HG03439 (cell line): Measurements from ENCODE around the gene GNG10.
"Not testable (repeated sequence)": the region's sequence is repeated elsewhere in the genome, so short reads cannot be mapped to it uniquely, and the experiment has no call there.

Experiments
- ATAC-seq: cut with Tn5 transposase; IDR thresholded peaks from one replicate; pipeline ENCODE4 v1.9.1; 2021; ENCODE audit warnings: mild to moderate bottlenecking, moderate library complexity; ENCODE audit not compliant: unreplicated experiment

GNG10 gene

DNA sequence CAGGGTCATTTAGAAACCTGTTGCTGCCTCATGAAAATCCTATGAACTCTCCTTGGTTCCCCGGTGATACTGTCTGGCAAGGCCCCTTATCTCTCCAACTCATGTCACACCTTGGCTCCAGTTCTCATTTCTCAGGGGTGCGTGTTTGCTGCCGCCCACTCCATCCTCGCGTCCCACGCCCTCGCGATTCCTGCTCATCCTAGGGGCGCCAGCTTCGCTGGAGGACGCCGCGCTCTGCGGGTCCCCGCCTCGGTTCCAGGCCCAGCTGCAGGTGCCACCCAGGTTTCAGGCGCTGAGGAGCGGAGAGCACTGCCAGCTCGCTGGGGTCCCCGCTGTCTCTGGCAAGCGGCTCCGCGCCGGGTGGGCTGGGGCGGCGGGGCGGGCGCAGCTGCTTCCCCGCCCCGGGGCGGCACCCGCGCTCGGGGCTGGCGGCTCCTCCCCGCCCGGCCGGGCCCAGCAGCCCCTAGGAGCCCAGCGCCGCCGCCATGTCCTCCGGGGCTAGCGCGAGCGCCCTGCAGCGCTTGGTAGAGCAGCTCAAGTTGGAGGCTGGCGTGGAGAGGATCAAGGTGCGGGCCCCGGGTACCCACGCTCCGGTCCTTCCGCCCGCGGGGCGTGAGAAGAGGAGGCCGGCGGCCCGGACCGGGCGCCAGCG, at the start of gene GNG10:
TSS of gene GNG10 (plus strand) at position 456 of the 652 bp plus-strand sequence. CDS start at position 486, 30 bp downstream.
- peak; percentile 77 for ATAC-seq

GRCh38 chr9:111613436-111614040, 47.9 kb upstream of the GNG10 start:
- no peak for ATAC-seq

DNA sequence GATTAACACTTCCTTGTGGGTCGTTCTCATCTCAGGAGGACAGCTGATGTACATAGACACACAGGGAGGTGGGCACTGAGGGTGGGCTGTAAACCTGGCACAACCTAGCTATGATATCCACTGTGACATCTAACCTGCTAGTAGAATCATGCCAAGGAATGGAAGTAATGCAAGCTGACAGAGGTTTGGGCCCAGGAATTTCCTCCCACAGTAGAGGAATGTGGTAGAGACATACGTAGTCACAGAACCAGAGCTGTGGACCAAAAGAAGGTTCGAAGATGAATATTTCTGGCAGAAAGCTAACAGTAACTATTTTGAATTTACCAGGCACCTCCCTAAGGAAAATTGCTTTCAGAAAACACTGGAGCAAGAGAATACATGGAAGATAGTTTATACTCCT, 45.5 kb upstream of the GNG10 start:
- ATAC-seq: no peak

DNA sequence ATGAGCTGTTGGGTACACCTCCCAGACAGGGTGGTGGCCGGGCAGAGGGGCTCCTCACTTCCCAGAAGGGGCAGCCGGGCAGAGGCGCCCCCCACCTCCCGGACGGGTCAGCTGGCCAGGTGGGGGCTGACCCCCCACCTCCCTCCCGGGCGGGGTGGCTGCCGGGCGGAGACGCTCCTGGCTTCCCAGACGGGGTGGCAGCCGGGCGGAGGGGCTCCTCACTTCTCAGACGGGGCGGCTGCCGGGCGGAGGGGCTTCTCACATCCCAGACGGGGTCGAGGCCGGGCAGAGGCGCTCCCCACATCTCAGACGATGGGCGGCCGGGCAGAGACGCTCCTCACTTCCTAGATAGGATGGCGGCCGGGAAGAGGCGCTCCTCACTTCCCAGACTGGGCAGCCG, 44.1 kb upstream of the GNG10 start:
- not testable (repeated sequence) for ATAC-seq

GRCh38 chr9:111621895-111622480, 39.4 kb upstream of the GNG10 start:
- no peak for ATAC-seq

GRCh38 chr9:111622626-111623025, 38.8 kb upstream of the GNG10 start:
- no peak for ATAC-seq

GRCh38 chr9:111627260-111627963, 34.0 kb upstream of the GNG10 start:
- no peak for ATAC-seq

- ATAC-seq: no peak
Measured at GRCh38 chr9:111628411-111628810, 33.0 kb upstream of the GNG10 start.

DNA sequence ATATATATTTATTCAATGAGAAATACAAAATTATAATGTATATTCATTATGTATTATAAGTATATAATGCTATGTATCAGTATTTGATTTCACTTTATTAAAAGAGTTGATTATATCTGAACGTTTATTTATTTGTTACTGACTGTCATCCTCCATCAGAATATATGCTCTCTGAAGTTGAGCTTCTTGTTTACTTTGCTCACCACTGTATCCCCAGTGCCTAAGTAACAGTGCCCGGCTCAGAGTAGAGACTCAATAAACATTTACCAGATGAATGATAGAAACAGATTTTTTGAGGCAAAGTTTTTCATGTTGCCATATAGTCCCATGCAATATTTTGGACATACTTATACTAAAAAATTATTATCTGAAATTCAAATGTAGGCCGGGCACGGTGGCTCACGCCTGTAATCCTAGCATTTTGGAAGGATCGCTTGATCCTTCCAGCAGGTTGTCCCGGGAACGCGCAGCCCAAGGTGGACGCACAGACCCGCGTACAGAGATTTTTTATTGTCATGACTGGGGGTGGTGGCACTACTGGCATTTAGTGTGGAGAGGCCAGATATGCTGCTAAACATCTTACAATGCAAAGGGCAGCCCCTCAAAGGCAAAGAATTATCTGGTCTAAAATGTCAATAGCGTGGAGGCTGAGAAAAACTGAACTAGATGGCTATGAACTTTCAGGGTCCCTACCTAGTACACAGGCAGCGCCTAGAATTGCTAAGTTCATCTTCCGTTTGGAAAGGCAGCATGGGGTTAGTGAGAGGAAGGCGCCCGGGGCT, 31.0 kb upstream of the GNG10 start:
- ATAC-seq: peak; percentile 27

DNA sequence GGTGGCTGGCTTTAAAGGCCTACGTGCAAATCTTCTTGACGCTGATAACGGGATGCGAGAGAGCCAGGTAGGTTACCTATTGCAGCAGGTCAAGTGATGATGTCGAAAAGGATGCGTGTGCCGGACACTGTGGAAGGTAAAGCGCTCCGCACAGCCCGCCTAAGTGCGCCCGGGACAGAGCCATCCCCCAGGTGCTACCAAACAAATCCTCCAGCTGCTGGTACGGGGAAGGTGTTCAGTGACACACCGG, 30.5 kb upstream of the GNG10 start:
- ATAC-seq: no peak

DNA sequence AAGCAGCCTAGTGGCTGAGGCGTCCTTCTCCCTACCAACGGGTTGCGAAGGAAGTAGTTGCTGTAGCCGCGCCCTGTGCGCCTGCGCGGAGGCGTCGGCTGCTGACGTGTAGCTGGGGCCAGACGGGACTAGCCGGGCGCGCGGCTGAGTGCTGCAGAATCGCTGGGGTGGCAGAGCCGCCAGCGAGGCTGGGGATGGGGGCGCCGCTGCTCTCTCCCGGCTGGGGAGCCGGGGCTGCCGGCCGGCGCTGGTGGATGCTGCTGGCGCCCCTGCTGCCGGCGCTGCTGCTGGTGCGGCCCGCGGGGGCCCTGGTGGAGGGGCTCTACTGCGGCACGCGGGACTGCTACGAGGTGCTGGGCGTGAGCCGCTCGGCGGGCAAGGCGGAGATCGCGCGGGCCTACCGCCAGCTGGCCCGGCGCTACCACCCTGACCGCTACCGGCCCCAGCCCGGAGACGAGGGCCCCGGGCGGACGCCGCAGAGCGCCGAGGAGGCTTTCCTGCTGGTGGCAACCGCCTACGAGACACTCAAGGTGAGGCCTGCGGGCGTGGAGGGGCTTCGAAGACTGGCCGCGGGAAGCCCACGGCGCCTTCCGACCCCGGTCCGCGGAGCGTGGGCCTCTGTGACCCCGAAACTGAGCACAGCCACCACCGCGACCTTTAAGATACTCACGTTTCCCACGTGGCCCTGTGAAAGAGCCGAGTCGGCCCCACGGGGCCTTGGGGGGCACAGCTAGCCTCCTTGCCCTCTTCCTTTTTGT, 30.0 kb upstream of the GNG10 start, which contains the start of gene DNAJC25:
TSS of gene DNAJC25 (plus strand) at position 121 of the 758 bp plus-strand sequence. CDS start at position 195, 74 bp downstream.
- peak; percentile 99 for ATAC-seq

GRCh38 chr9:111632060-111632459, 29.3 kb upstream of the GNG10 start:
- no peak for ATAC-seq

DNA sequence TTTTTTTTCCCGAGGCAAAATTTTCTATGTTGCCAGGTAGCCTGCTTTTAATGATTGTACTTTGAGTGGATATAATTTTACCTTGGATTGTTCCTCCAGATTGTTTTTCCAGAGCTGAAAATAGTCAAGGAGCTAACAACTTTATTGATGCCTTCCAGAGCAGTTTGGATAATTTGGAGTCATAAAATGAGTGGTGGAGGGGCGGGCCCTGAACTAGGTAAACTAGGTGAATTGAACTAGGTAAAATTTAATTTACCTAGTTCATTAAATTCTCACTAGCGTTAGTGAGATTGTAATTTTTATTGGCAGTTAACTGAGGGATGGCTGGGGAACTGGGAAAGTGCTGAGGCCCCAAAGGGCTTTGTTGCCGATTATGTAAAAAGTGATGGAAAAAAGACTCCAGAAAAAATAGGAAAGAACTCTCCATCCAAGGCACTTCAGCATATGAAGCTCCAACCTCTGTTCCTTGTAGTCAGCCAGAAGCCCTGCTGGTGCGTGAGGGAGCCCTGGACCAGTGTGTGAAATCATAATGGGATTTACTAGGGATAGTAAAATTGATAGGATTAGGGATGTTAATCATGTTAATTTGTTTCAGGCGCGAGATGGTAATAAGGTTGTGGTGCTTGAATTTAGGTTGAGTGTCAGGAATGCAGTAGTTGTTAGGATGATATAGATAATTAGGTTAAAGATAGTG, 28.6 kb upstream of the GNG10 start:
- ATAC-seq: no peak

- no peak for ATAC-seq
Measured at GRCh38 chr9:111633389-111633736, 28.0 kb upstream of the GNG10 start.

- ATAC-seq: no peak
Measured at GRCh38 chr9:111634860-111635259, 26.5 kb upstream of the GNG10 start.

DNA sequence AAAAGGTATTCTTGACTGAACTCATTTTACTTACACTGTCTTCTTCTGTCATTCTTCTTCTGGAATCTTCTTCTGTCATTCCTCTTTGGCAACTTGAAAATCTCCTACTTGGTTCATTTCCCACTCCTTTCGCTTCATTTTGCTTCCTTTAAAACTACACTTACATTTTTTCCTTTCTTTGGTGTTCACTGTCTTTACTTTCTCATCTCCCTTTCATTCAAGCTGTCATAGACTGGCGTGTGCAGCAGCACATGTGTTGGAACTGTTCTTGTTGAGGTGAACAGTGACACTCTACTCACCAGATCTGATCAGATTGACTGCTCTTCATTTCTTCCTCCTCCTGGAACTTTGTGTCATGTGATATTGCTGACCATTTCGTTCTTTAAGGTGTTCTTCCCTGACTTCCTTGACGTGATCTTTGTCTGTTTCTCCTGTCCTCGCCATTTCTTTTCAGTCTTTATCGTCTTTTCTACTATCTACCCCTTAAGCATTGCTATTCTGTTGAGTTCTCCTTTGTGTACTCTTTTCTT, 23.9 kb upstream of the GNG10 start:
- no peak for ATAC-seq

DNA sequence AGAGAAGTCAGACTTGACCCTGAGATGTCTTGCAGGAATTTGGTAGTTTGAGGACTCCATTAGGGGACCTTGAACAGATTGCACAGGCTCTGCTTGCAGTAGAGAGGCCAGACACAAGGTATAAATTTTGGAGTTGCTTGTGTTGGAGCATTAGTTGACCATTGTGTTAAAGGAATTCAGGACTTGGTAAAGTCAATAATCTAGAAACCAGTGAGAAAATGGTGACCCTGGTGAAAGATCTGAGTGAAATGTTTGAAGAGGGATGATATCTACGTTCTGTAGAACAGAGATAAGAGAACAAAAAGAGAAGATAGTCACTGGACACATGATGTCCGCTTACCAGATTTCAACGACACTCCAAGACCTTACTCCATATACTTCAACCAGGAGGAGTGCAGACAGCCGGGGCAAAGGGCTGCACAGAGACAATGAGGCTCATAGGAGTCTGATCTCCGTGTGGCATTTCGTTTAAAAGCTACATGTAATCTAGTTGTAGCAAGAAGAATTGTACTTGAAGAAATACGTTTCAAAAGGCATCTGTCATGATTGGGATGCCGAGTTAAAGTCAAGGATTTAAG, 17.1 kb upstream of the GNG10 start:
- no peak for ATAC-seq

DNA sequence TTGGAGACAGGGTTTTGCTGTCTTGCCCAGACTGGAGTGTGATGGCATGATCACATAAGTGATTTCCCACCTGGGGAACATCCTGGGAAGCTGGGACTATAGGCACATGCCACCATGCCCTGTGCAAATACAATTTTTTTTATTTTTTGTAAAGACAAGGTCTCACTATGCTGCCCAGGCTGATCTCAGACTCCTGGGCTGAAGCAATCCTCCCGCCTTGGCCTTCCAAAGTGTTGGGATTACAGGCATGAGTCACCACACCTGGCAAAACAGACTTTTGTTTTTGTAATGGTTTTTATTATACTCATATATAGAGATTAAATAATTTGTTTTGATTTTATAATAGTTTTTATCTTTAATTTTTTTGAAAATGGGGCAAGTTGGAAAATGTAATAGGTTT, 15.6 kb upstream of the GNG10 start:
- ATAC-seq: no peak

DNA sequence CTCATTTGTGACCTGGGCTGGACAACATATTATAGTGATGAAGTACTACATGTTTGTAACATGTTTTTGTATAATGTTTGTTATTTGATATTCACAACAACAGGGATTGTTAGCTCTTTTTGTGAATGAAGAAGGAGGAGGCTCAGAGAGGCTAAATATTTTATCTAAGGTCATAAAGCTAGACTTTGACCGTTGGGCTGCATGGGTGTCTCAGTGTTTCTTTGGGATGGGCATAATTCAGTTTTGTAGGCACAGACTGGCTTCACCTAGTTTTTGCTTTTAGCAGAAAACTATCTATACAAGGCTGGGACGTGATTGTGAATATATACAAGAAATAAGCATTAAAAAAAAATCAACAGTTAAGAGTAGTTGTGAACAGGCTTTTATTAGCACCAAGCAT, 15.0 kb upstream of the GNG10 start:
- ATAC-seq: no peak
